ENCODE measurements around the gene FAM131B. TPM values are rescaled to one million over a fixed set of nuclear protein-coding genes. Genes with fewer than 3 reads are reported as not detected.

Gene FAM131B
- total and polyA plus RNA-seq, 2 of the 8 experiments (the other 6 are each of a cell fraction or from before 2014, with no cell fraction given) = 23.1 to 38.2 TPM

DNA sequence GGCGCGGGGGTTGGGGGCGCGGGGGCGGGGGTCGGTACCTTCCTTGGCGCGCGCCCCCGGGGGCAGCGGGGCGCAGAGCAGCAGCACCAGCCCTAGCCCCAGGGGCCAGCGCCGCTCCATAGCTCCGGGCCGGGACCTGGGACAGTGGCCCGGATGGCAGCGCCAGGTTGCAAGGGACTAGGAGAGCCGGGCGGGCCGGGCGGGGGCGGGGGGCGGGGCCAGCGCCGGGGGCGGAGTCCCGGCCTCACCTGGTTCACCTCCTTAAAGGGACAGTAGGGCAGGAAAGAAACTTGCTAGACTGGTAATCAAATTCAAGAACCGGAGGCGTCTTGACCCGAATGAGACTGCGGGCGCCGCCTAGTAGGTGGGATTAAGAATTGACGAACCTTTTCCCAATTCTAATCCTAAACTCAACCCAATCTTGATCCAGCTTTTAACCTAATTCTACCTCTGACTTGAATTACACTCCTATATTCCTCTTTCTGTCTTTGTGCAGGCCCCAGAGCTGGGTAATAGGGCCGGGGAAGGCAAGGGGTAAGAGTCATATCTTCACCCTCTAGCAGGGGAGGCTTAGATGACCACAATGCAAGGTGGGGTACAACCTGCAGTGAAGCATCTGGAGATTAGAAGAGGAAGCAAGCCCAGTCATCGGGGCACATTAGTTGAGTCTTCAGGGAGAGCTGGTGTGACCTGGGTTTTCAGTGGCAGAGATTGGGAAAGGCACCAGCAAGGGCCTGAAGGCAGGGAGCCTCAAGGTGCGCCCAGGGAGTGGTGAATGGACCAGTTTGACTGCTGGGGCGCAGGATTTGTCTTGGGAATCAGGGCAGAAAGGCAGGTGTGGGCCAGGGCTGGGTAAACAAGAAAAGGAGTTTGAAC lies 46.4 kb upstream of the FAM131B start, which contains the start of gene EPHA1 (continued):
- TF ChIP-seq CEBPB (IDR thresholded peaks at IDR 0.05; ENCODE audit: low read depth, low read length) (no peak), SP1 (IDR thresholded peaks at IDR 0.05; ENCODE audit: low read depth, low read length) (peak; percentile 73; the same call in 1 of the 2 replicates), SIN3A (conservative IDR thresholded peaks at IDR 0.05 in 1 of 2, IDR thresholded peaks at IDR 0.05 in 1 of 2; ENCODE audit: low read depth in 1 of 2, low read length in 2 of 2) (0 out of 4 replicates have a peak, but pooled peaks of 1 of the 2 experiments have one; percentile 29), POLR2AphosphoS5 (IDR thresholded peaks at IDR 0.05; ENCODE audit: low read depth, low read length) (peak; percentile 34; the same call in 1 of the 2 replicates), POLR2A (IDR thresholded peaks at IDR 0.05; ENCODE audit: control extremely low read depth in 1 of 2, low read depth in 2 of 2, low read length in 2 of 2) (peak in 1 of 2 experiments; percentile 34; a peak in 1 of 3 replicates), RXRA (IDR thresholded peaks at IDR 0.05; ENCODE audit: insufficient read depth, low read depth, low read length) (no peak), SP4 (IDR thresholded peaks at IDR 0.05; ENCODE audit: low read length) (no peak), RAD21 (IDR thresholded peaks at IDR 0.05 in 1 of 2, conservative IDR thresholded peaks at IDR 0.05 in 1 of 2; ENCODE audit: low read depth in 2 of 2, low read length in 2 of 2) (peak; percentile 47 to 57), RNF2 (IDR thresholded peaks at IDR 0.05; ENCODE audit: borderline replicate concordance, low read depth, low read length, missing control alignments, poor library complexity, severe bottlenecking) (no peak), CHD1 (IDR thresholded peaks at IDR 0.05; ENCODE audit: low read depth, low read length) (no peak), NRF1 (IDR thresholded peaks at IDR 0.05; ENCODE audit: low read depth, low read length) (no peak), ZNF274 (IDR thresholded peaks at IDR 0.05; ENCODE audit: borderline replicate concordance, extremely low read depth, low read length) (no peak), RBBP5 (IDR thresholded peaks at IDR 0.05; ENCODE audit: borderline replicate concordance, low read depth, low read length) (no peak), HDAC2 (IDR thresholded peaks at IDR 0.05; ENCODE audit: borderline replicate concordance in 1 of 2, low read depth in 2 of 2, low read length in 2 of 2) (no peak), RFX5 (IDR thresholded peaks at IDR 0.05; ENCODE audit: borderline replicate concordance, low read depth, low read length) (no peak), TAF7 (optimal IDR thresholded peaks at IDR 0.05; ENCODE audit: borderline replicate concordance, low read depth, low read length) (no peak), CHD2 (IDR thresholded peaks at IDR 0.05; ENCODE audit: low read length) (no peak), BACH1 (IDR thresholded peaks at IDR 0.05; ENCODE audit: low read length) (no peak), YY1 (IDR thresholded peaks at IDR 0.05; ENCODE audit: low read depth, low read length) (no peak)
- TF ChIP-seq, protein P1, sequence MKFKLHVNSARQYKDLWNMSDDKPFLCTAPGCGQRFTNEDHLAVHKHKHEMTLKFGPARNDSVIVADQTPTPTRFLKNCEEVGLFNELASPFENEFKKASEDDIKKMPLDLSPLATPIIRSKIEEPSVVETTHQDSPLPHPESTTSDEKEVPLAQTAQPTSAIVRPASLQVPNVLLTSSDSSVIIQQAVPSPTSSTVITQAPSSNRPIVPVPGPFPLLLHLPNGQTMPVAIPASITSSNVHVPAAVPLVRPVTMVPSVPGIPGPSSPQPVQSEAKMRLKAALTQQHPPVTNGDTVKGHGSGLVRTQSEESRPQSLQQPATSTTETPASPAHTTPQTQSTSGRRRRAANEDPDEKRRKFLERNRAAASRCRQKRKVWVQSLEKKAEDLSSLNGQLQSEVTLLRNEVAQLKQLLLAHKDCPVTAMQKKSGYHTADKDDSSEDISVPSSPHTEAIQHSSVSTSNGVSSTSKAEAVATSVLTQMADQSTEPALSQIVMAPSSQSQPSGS (IDR thresholded peaks at IDR 0.05; ENCODE audit: low read length) = no peak
